Caco-2 (cell line): ENCODE measurements around the gene CCDC122. TPM values are rescaled to one million over a fixed set of nuclear protein-coding genes. Genes with fewer than 3 reads are reported as not detected.

ENCODE experiments used
- BruUV-seq: library from RNA; stranded (reverse); fragments of 400-500 nt; replicated peaks from 2 replicates; lab custom pipeline; 2021; lab: Mats Ljungman, UMichigan
- CTCF ChIA-PET: fragments of 300-600 bp; sonication (Branson Sonifier 250); formaldehyde crosslinking; loops from one replicate; lab custom pipeline; 2022; ENCODE audit warnings: antibody characterized with exemption; lab: Charles Lee
- POLR2A ChIA-PET: fragments of 300-600 bp; sonication (Branson Sonifier 250); formaldehyde crosslinking; loops from one replicate; lab custom pipeline; 2022; ENCODE audit warnings: antibody characterized with exemption; lab: Charles Lee
- DNase-seq, 2 experiments: peaks; one replicate each; pipeline versions ENCODE4 v3.0.0 to v3.0.0-alpha.2; 2020 to 2022
- H3K27me3 ChIP-seq: replicated peaks from 2 replicates; pipeline ENCODE4 v1.6.0; 2011; ENCODE audit warnings: low read length; ENCODE audit not compliant: control insufficient read depth, insufficient read depth
- H3K36me3 ChIP-seq: 2 replicates; pipeline ENCODE4 v1.5.1; 2011; ENCODE audit warnings: low read length; ENCODE audit not compliant: control insufficient read depth, insufficient read depth
- H3K4me1 ChIP-seq: fragments of 250-450 bp; sonication (Bioruptor Pico); 2 replicates; pipeline ENCODE4 v1.5.1; 2020; ENCODE audit warnings: mild to moderate bottlenecking
- H3K4me3 ChIP-seq: 2 replicates; pipeline ENCODE4 v1.5.1; 2011; ENCODE audit warnings: low read depth, mild to moderate bottlenecking, control low read depth, low read length
- H3K9me3 ChIP-seq: fragments of 250-450 bp; sonication (Bioruptor Pico); 2 replicates; pipeline ENCODE4 v1.5.1; 2020; ENCODE audit warnings: mild to moderate bottlenecking, moderate library complexity
- H3K27ac Mint-ChIP-seq: one replicate; pipeline ENCODE4 v1.8.0; 2022; ENCODE audit warnings: mixed read lengths; ENCODE audit not compliant: unreplicated experiment
- H3K27me3 Mint-ChIP-seq: one replicate; pipeline ENCODE4 v1.8.0; 2022; ENCODE audit warnings: mixed read lengths; ENCODE audit not compliant: insufficient read depth, unreplicated experiment
- H3K36me3 Mint-ChIP-seq: one replicate; pipeline ENCODE4 v1.8.0; 2022; ENCODE audit warnings: mild to moderate bottlenecking, mixed read lengths; ENCODE audit not compliant: insufficient read depth, unreplicated experiment
- H3K4me1 Mint-ChIP-seq: one replicate; pipeline ENCODE4 v1.8.0; 2022; ENCODE audit warnings: low read depth, mixed read lengths; ENCODE audit not compliant: unreplicated experiment
- H3K4me3 Mint-ChIP-seq: one replicate; pipeline ENCODE4 v1.8.0; 2022; ENCODE audit warnings: mild to moderate bottlenecking, moderate library complexity, mixed read lengths; ENCODE audit not compliant: unreplicated experiment
- H3K9me3 Mint-ChIP-seq: one replicate; pipeline ENCODE4 v1.8.0; 2022; ENCODE audit warnings: mixed read lengths; ENCODE audit not compliant: unreplicated experiment
- CTCF ChIP-seq, 2 experiments: fragments of 200-600 bp in 1 of 2; IDR thresholded peaks; 1 replicate in 1 of 2; 2 replicates in 1 of 2; pipeline versions ENCODE4 v1.5.1 to v1.8.0; 2011 to 2022; ENCODE audit warnings: antibody characterized with exemption in 1 of 2, control low read depth in 1 of 2, inconsistent platforms in 1 of 2, low read depth in 1 of 2, low read length in 1 of 2, mild to moderate bottlenecking in 1 of 2, moderate library complexity in 1 of 2; ENCODE audit not compliant: insufficient read depth in 1 of 2, severe bottlenecking in 1 of 2, unreplicated experiment in 1 of 2
- intact Hi-C: fragments of 100-400 bp; cut with micrococcal nuclease; formaldehyde crosslinking; loops from one replicate; pipeline ENCODE4 v1.10.0; 2022; ENCODE audit not compliant: unreplicated experiment
- total RNA-seq: library from RNA; stranded (reverse); gene quantifications from 2 replicates; pipeline ENCODE4 v1.2.3, GENCODE V29; 2022

Gene CCDC122
- total RNA-seq, 1 experiment from 2014 or later, result 15.6 TPM

- ChIA-PET CTCF (no interaction called here), POLR2A (no interaction called here)
- no peak for DNase-seq
- Histone ChIP-seq H3K4me1 (no peaks in the 10 kb centered on the region), H3K9me3 (no peaks in the 10 kb centered on the region), H3K27me3 (no peaks in the 10 kb centered on the region), H3K36me3 (no peaks in the 10 kb centered on the region), H3K4me3 (no peak overlapping the region)
- TF ChIP-seq CTCF (IDR thresholded peaks at IDR 0.05; ENCODE audit: insufficient read depth in 1 of 2, low read depth in 1 of 2, low read length in 1 of 2, severe bottlenecking in 1 of 2, unreplicated experiment in 1 of 2), result no peak
- H3K27ac Mint-ChIP-seq, result no peak overlapping the region
- BruUV-seq, result no TSS peak
- H3K4me3 Mint-ChIP-seq, result no peak overlapping the region
- H3K4me1 Mint-ChIP-seq, result no peaks in the 10 kb centered on the region
- H3K36me3 Mint-ChIP-seq, result peaks cover 11% of the 10 kb centered on the region
- intact Hi-C loops, result no loop called here
- H3K9me3 Mint-ChIP-seq, result no peaks in the 10 kb centered on the region
- H3K27me3 Mint-ChIP-seq, result no peaks in the 10 kb centered on the region
Observed at GRCh38 chr13:43861863-43862262, 17.7 kb downstream of the CCDC122 start.

GRCh38 chr13:43852923-43853404, 26.6 kb downstream of the CCDC122 start:
- Mint-ChIP-seq H3K4me1 (peaks cover 7% of the 10 kb centered on the region), H3K27ac (no peak overlapping the region), H3K27me3 (no peaks in the 10 kb centered on the region), H3K9me3 (peaks cover 60% of the 10 kb centered on the region), H3K36me3 (peaks cover 43% of the 10 kb centered on the region), H3K4me3 (no peak overlapping the region)
- Histone ChIP-seq H3K36me3 (no peaks in the 10 kb centered on the region), H3K4me1 (peaks cover 21% of the 10 kb centered on the region), H3K27me3 (no peaks in the 10 kb centered on the region), H3K9me3 (peaks cover 29% of the 10 kb centered on the region), H3K4me3 (no peak overlapping the region)
- BruUV-seq, result no TSS peak
- POLR2A ChIA-PET, result no interaction called here
- CTCF ChIA-PET, result no interaction called here
- intact Hi-C loops, result no loop called here
- no peak for TF ChIP-seq CTCF (IDR thresholded peaks at IDR 0.05; ENCODE audit: insufficient read depth in 1 of 2, low read depth in 1 of 2, low read length in 1 of 2, severe bottlenecking in 1 of 2, unreplicated experiment in 1 of 2)
- DNase-seq, result no peak

- BruUV-seq, result no TSS peak
Observed at GRCh38 chr13:43850873-43851272, 28.7 kb downstream of the CCDC122 start.

More at GRCh38 chr13:43850873-43851272, 28.7 kb downstream of the CCDC122 start:
- Mint-ChIP-seq H3K4me3 (no peak overlapping the region), H3K27ac (no peak overlapping the region), H3K9me3 (peaks cover 60% of the 10 kb centered on the region), H3K27me3 (no peaks in the 10 kb centered on the region), H3K4me1 (peaks cover 12% of the 10 kb centered on the region), H3K36me3 (peaks cover 37% of the 10 kb centered on the region)
- TF ChIP-seq CTCF (IDR thresholded peaks at IDR 0.05; ENCODE audit: insufficient read depth in 1 of 2, low read depth in 1 of 2, low read length in 1 of 2, severe bottlenecking in 1 of 2, unreplicated experiment in 1 of 2), result no peak
- ChIA-PET POLR2A (no interaction called here), CTCF (no interaction called here)
- H3K4me3 ChIP-seq, result no peak overlapping the region
- DNase-seq, result no peak
- peaks cover 29% of the 10 kb centered on the region for H3K9me3 ChIP-seq
- H3K27me3 ChIP-seq, result no peaks in the 10 kb centered on the region
- H3K4me1 ChIP-seq, result peaks cover 24% of the 10 kb centered on the region
- intact Hi-C loops, result no loop called here
- H3K36me3 ChIP-seq, result no peaks in the 10 kb centered on the region
